Measurements from ENCODE around the gene PCDHA10.
"Not testable (repeated sequence)": the region's sequence is repeated elsewhere in the genome, so short reads cannot be mapped to it uniquely, and the experiment has no call there.

The PCDHA10 gene

GRCh38 chr5:140840978-140841962 lies 14.4 kb upstream of the PCDHA10 start, which contains the start of gene PCDHA8:
PCDHA8 (plus strand) TSS chr5:140841187; CDS start chr5:140841322, 135 bp downstream.
- Histone ChIP-seq H4K8ac (ENCODE audit: low read length) (no peak within 1 kb of the TSS), H3K4ac (ENCODE audit: low read depth in 1 of 2, low read length in 2 of 2) (no peak within 1 kb of the TSS), H2BK15ac (ENCODE audit: low read depth, poor library complexity, severe bottlenecking) (no peak within 1 kb of the TSS), H3K4me1 (ENCODE audit: control insufficient read depth, insufficient read depth, low read depth, low read length) (no peaks in the 10 kb centered on the region), H3K23ac (ENCODE audit: low read length in 2 of 2) (no peak within 1 kb of the TSS), H2AK5ac (ENCODE audit: low read length, severe bottlenecking) (no peak within 1 kb of the TSS), H3K9me3 (ENCODE audit: control insufficient read depth, low read length) (peaks cover 39% of the 10 kb centered on the region), H3K4me3 (ENCODE audit: insufficient read depth in 1 of 2, low read depth in 1 of 2, low read length in 2 of 2) (peak within 1 kb of the TSS in 1 of 2 experiments; percentile 36), H3K18ac (ENCODE audit: low read depth in 1 of 2, low read length in 2 of 2) (no peak within 1 kb of the TSS), H4K91ac (ENCODE audit: low read length) (no peak within 1 kb of the TSS), H3K27ac (ENCODE audit: low read length, poor library complexity, severe bottlenecking) (no peak within 1 kb of the TSS), H3K27me3 (ENCODE audit: control insufficient read depth in 1 of 2, insufficient read depth in 1 of 2, low read length in 2 of 2) (no peaks in the 10 kb centered on the region), H2BK5ac (ENCODE audit: low read depth, low read length, poor library complexity, severe bottlenecking) (no peak within 1 kb of the TSS), H2BK120ac (ENCODE audit: low read depth, low read length) (no peak within 1 kb of the TSS), H2AFZ (ENCODE audit: low read depth, low read length) (no peak within 1 kb of the TSS), H3K36me3 (ENCODE audit: control insufficient read depth in 1 of 2, insufficient read depth in 2 of 2, low read depth in 1 of 2, low read length in 2 of 2) (peaks cover 0 to 14% of the 10 kb centered on the region in 2 experiments), H2BK12ac (ENCODE audit: low read length in 2 of 2) (no peak within 1 kb of the TSS), H3K4me2 (ENCODE audit: low read length, poor library complexity, severe bottlenecking) (peak within 1 kb of the TSS; percentile 55), H3K14ac (ENCODE audit: low read length in 2 of 2) (no peak within 1 kb of the TSS), H3K9ac (ENCODE audit: low read length) (no peak within 1 kb of the TSS), H3K79me1 (replicated peaks; ENCODE audit: low read length, poor library complexity, severe bottlenecking) (no peaks in the 10 kb centered on the region)
- 69% methylated on average over 45 of the region's 47 CpGs for WGBS
- DNase-seq = peak; percentile 55

- H3K4me1 ChIP-seq (ENCODE audit: control insufficient read depth, insufficient read depth, low read depth, low read length) = no peaks in the 10 kb centered on the region
- H3K14ac ChIP-seq (ENCODE audit: low read length in 2 of 2) = no peak overlapping the region
- H3K4ac ChIP-seq (ENCODE audit: low read depth in 1 of 2, low read length in 2 of 2) = no peak overlapping the region
- no peak overlapping the region for H3K27ac ChIP-seq (ENCODE audit: low read length, poor library complexity, severe bottlenecking)
- no peaks in the 10 kb centered on the region for H3K27me3 ChIP-seq (ENCODE audit: control insufficient read depth in 1 of 2, insufficient read depth in 1 of 2, low read length in 2 of 2)
- no peak overlapping the region for H2BK12ac ChIP-seq (ENCODE audit: low read length in 2 of 2)
- DNase-seq = no peak
- H3K9me3 ChIP-seq (ENCODE audit: control insufficient read depth, low read length) = peaks cover 38% of the 10 kb centered on the region
- H3K79me1 ChIP-seq (replicated peaks; ENCODE audit: low read length, poor library complexity, severe bottlenecking) = no peaks in the 10 kb centered on the region
- H2AK5ac ChIP-seq (ENCODE audit: low read length, severe bottlenecking) = no peak overlapping the region
- no peak overlapping the region for H2BK15ac ChIP-seq (ENCODE audit: low read depth, poor library complexity, severe bottlenecking)
- H2AFZ ChIP-seq (ENCODE audit: low read depth, low read length) = no peak overlapping the region
- 97% methylated on average over 46 of the region's 87 CpGs for WGBS
- peaks cover 0 to 11% of the 10 kb centered on the region in 2 experiments for H3K36me3 ChIP-seq (ENCODE audit: control insufficient read depth in 1 of 2, insufficient read depth in 2 of 2, low read depth in 1 of 2, low read length in 2 of 2)
- no peak overlapping the region for H2BK120ac ChIP-seq (ENCODE audit: low read depth, low read length)
- no peak overlapping the region for H3K4me3 ChIP-seq (ENCODE audit: insufficient read depth in 1 of 2, low read depth in 1 of 2, low read length in 2 of 2)
- H3K9ac ChIP-seq (ENCODE audit: low read length) = no peak overlapping the region
- H4K8ac ChIP-seq (ENCODE audit: low read length) = no peak overlapping the region
- H2BK5ac ChIP-seq (ENCODE audit: low read depth, low read length, poor library complexity, severe bottlenecking) = no peak overlapping the region
- H3K23ac ChIP-seq (ENCODE audit: low read length in 2 of 2) = no peak overlapping the region
- no peak overlapping the region for H4K91ac ChIP-seq (ENCODE audit: low read length)
- no peak overlapping the region for H3K4me2 ChIP-seq (ENCODE audit: low read length, poor library complexity, severe bottlenecking)
- no peak overlapping the region for H3K18ac ChIP-seq (ENCODE audit: low read depth in 1 of 2, low read length in 2 of 2)
Observed at GRCh38 chr5:140842798-140843733, 12.6 kb upstream of the PCDHA10 start.

- 96% methylated on average over 20 of the region's 48 CpGs for WGBS
- H2AK5ac ChIP-seq (ENCODE audit: low read length, severe bottlenecking); H3K27ac ChIP-seq (ENCODE audit: low read length, poor library complexity, severe bottlenecking); H3K14ac ChIP-seq (ENCODE audit: low read length in 2 of 2); H3K4me3 ChIP-seq (ENCODE audit: insufficient read depth in 1 of 2, low read depth in 1 of 2, low read length in 2 of 2); H3K27me3 ChIP-seq (ENCODE audit: control insufficient read depth in 1 of 2, insufficient read depth in 1 of 2, low read length in 2 of 2); H2BK15ac ChIP-seq (ENCODE audit: low read depth, poor library complexity, severe bottlenecking); H3K9ac ChIP-seq (ENCODE audit: low read length); H2BK120ac ChIP-seq (ENCODE audit: low read depth, low read length); H3K23ac ChIP-seq (ENCODE audit: low read length in 2 of 2); H4K8ac ChIP-seq (ENCODE audit: low read length); H3K4me1 ChIP-seq (ENCODE audit: control insufficient read depth, insufficient read depth, low read depth, low read length); DNase-seq; H2BK5ac ChIP-seq (ENCODE audit: low read depth, low read length, poor library complexity, severe bottlenecking); H3K36me3 ChIP-seq (ENCODE audit: control insufficient read depth in 1 of 2, insufficient read depth in 2 of 2, low read depth in 1 of 2, low read length in 2 of 2); H3K18ac ChIP-seq (ENCODE audit: low read depth in 1 of 2, low read length in 2 of 2); H4K91ac ChIP-seq (ENCODE audit: low read length); H3K79me1 ChIP-seq (replicated peaks; ENCODE audit: low read length, poor library complexity, severe bottlenecking); H3K4me2 ChIP-seq (ENCODE audit: low read length, poor library complexity, severe bottlenecking); H2BK12ac ChIP-seq (ENCODE audit: low read length in 2 of 2); H2AFZ ChIP-seq (ENCODE audit: low read depth, low read length); H3K4ac ChIP-seq (ENCODE audit: low read depth in 1 of 2, low read length in 2 of 2): not testable (repeated sequence)
- peaks cover 42% of the 10 kb centered on the region for H3K9me3 ChIP-seq (ENCODE audit: control insufficient read depth, low read length)
Observed at GRCh38 chr5:140848139-140849102, 7.3 kb upstream of the PCDHA10 start, which contains the start of gene PCDHA9. PCDHA9 (plus strand) TSS chr5:140848382; CDS start chr5:140848496, 114 bp downstream.

Measured in mesenchymal stem cell (in vitro differentiated cells and primary cell).